ENCODE results near the gene SORL1. TPM values are rescaled to one million over a fixed set of nuclear protein-coding genes. Genes with fewer than 3 reads are reported as not detected.
A peak's percentile ranks its signal among the peaks of the same experiment; 100 is the strongest.

The SORL1 gene
- total RNA-seq, 1 donor from 2014 or later = 11.3 TPM

GRCh38 chr11:121482231-121483129, 30.4 kb downstream of the SORL1 start:
- Histone ChIP-seq H3K27me3 (ENCODE audit: control insufficient read depth, insufficient read depth, low read length) (no peaks in the 10 kb centered on the region), H3K36me3 (ENCODE audit: control insufficient read depth, insufficient read depth, low read length) (no peaks in the 10 kb centered on the region), H3K4me3 (ENCODE audit: low read depth, low read length) (no peak overlapping the region)
- FAIRE-seq (peak; percentile 13), DNase-seq (ENCODE audit: low read depth) (peak; percentile 44)
- TF ChIP-seq, protein P1, sequence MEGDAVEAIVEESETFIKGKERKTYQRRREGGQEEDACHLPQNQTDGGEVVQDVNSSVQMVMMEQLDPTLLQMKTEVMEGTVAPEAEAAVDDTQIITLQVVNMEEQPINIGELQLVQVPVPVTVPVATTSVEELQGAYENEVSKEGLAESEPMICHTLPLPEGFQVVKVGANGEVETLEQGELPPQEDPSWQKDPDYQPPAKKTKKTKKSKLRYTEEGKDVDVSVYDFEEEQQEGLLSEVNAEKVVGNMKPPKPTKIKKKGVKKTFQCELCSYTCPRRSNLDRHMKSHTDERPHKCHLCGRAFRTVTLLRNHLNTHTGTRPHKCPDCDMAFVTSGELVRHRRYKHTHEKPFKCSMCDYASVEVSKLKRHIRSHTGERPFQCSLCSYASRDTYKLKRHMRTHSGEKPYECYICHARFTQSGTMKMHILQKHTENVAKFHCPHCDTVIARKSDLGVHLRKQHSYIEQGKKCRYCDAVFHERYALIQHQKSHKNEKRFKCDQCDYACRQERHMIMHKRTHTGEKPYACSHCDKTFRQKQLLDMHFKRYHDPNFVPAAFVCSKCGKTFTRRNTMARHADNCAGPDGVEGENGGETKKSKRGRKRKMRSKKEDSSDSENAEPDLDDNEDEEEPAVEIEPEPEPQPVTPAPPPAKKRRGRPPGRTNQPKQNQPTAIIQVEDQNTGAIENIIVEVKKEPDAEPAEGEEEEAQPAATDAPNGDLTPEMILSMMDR (IDR thresholded peaks at IDR 0.05; ENCODE audit: insufficient read depth, low read length, severe bottlenecking) = no peak

GRCh38 chr11:121483805-121484480, 31.8 kb downstream of the SORL1 start:
- Histone ChIP-seq H3K27me3 (ENCODE audit: control insufficient read depth, insufficient read depth, low read length) (no peaks in the 10 kb centered on the region), H3K36me3 (ENCODE audit: control insufficient read depth, insufficient read depth, low read length) (no peaks in the 10 kb centered on the region), H3K4me3 (ENCODE audit: low read depth, low read length) (no peak overlapping the region)
- no peak for DNase-seq (ENCODE audit: low read depth)
- TF ChIP-seq, protein P1 (IDR thresholded peaks at IDR 0.05; ENCODE audit: insufficient read depth, low read length, severe bottlenecking) = no peak
- FAIRE-seq = no peak

- H3K27me3 ChIP-seq (ENCODE audit: control insufficient read depth, insufficient read depth, low read length) = no peaks in the 10 kb centered on the region
- TF ChIP-seq, protein P1 (IDR thresholded peaks at IDR 0.05; ENCODE audit: insufficient read depth, low read length, severe bottlenecking) = no peak
- no peak overlapping the region for H3K4me3 ChIP-seq (ENCODE audit: low read depth, low read length)
- H3K36me3 ChIP-seq (ENCODE audit: control insufficient read depth, insufficient read depth, low read length) = no peaks in the 10 kb centered on the region
- DNase-seq (ENCODE audit: low read depth) (no peak), FAIRE-seq (peak; percentile 81)
These were observed 33.1 kb downstream of the SORL1 start for GRCh38 chr11:121485216-121485615.

- Histone ChIP-seq H3K27me3 (ENCODE audit: control insufficient read depth, insufficient read depth, low read length) (no peaks in the 10 kb centered on the region), H3K36me3 (ENCODE audit: control insufficient read depth, insufficient read depth, low read length) (no peaks in the 10 kb centered on the region), H3K4me3 (ENCODE audit: low read depth, low read length) (no peak overlapping the region)
- DNase-seq (ENCODE audit: low read depth) (peak; percentile 31), FAIRE-seq (no peak)
- TF ChIP-seq, protein P1 (IDR thresholded peaks at IDR 0.05; ENCODE audit: insufficient read depth, low read length, severe bottlenecking) = no peak
These were observed 33.9 kb downstream of the SORL1 start for GRCh38 chr11:121486054-121486453.

- Histone ChIP-seq H3K4me3 (ENCODE audit: low read depth, low read length) (no peak overlapping the region), H3K27me3 (ENCODE audit: control insufficient read depth, insufficient read depth, low read length) (no peaks in the 10 kb centered on the region), H3K36me3 (ENCODE audit: control insufficient read depth, insufficient read depth, low read length) (no peaks in the 10 kb centered on the region)
- TF ChIP-seq, protein P1 (IDR thresholded peaks at IDR 0.05; ENCODE audit: insufficient read depth, low read length, severe bottlenecking) = no peak
- DNase-seq (ENCODE audit: low read depth) = no peak
- no peak for FAIRE-seq
These were observed 35.1 kb downstream of the SORL1 start for GRCh38 chr11:121487191-121487590.
